Smooth muscle cell (in vitro differentiated cells): ENCODE results near the gene RNF212. TPM values are rescaled to one million over a fixed set of nuclear protein-coding genes. Genes with fewer than 3 reads are reported as not detected.

Experiments
- DNase-seq: peaks from one replicate; lab custom pipeline; 2025; ENCODE audit not compliant: unreplicated experiment; lab: John Stamatoyannopoulos, UW
- H2AFZ ChIP-seq: fragments of 200-600 bp; sonication (generic); 2 replicates; pipeline ENCODE4 v1.6.0; 2016; ENCODE audit warnings: antibody characterized with exemption, low read depth, mild to moderate bottlenecking
- H3F3A ChIP-seq: fragments of 200-600 bp; sonication (generic); 2 replicates; pipeline ENCODE4 v1.6.0; 2017; ENCODE audit warnings: antibody characterized with exemption, low read depth
- H3K27ac ChIP-seq: fragments of 200-600 bp; sonication (generic); 2 replicates; pipeline ENCODE4 v1.5.1; 2016; ENCODE audit warnings: low read depth, mild to moderate bottlenecking
- H3K27me3 ChIP-seq: fragments of 200-600 bp; sonication (generic); 2 replicates; pipeline ENCODE4 v1.6.1; 2016; ENCODE audit warnings: low read depth, mild to moderate bottlenecking
- H3K36me3 ChIP-seq: fragments of 200-600 bp; sonication (generic); 2 replicates; pipeline ENCODE4 v1.5.1; 2016; ENCODE audit warnings: low read depth
- H3K4me1 ChIP-seq: fragments of 200-600 bp; sonication (generic); 2 replicates; pipeline ENCODE4 v1.5.1; 2016; ENCODE audit warnings: low read depth
- H3K4me2 ChIP-seq: fragments of 200-600 bp; sonication (generic); 2 replicates; pipeline ENCODE4 v1.6.0; 2016; ENCODE audit warnings: mild to moderate bottlenecking
- H3K4me3 ChIP-seq: fragments of 200-600 bp; sonication (generic); 2 replicates; pipeline ENCODE4 v1.5.1; 2016; ENCODE audit warnings: mild to moderate bottlenecking
- H3K79me2 ChIP-seq: fragments of 200-600 bp; sonication (generic); 2 replicates; pipeline ENCODE4 v1.6.0; 2016; ENCODE audit warnings: low read depth, mild to moderate bottlenecking
- H3K9ac ChIP-seq: fragments of 200-600 bp; sonication (generic); 2 replicates; pipeline ENCODE4 v1.6.0; 2016; ENCODE audit warnings: low read depth
- H3K9me3 ChIP-seq: fragments of 200-600 bp; sonication (generic); replicated peaks from 2 replicates; pipeline ENCODE4 v1.5.1; 2016; ENCODE audit warnings: low read depth
- H4K20me1 ChIP-seq: fragments of 200-600 bp; sonication (generic); 2 replicates; pipeline ENCODE4 v1.6.0; 2016; ENCODE audit warnings: low read depth
- CTCF ChIP-seq: fragments of 200-600 bp; sonication (generic); IDR thresholded peaks from 2 replicates; pipeline ENCODE4 v1.5.1; 2017; ENCODE audit warnings: borderline replicate concordance, mild to moderate bottlenecking, antibody characterized with exemption; ENCODE audit not compliant: insufficient read depth, poor library complexity, severe bottlenecking
- WGBS: methylation state at CpG from one replicate; pipeline ENCODE4 v1.1.7; 2016; ENCODE audit warnings: low lambda C conversion rate; 5-methylcytosine and 5-hydroxymethylcytosine counted together
- polyA plus RNA-seq: library from polyadenylated mRNA; unstranded; fragments of >200 nt; fragmentation: Nextera tagmentation; extraction: Ambion mirVana; gene quantifications from 2 replicates; pipeline ENCODE4 v1.2.1, GENCODE V29; 2016
- total RNA-seq: library from RNA; depleted of rRNA; stranded (reverse); fragments of >200 nt; gene quantifications from 2 replicates; pipeline ENCODE4 v1.2.3, GENCODE V29; 2014

Gene RNF212
- total and polyA plus RNA-seq, 2 experiments from 2014 or later, result 1.3 to 4.6 TPM

- Histone ChIP-seq H3K36me3 (no peaks in the 10 kb centered on the region), H3K79me2 (no peaks in the 10 kb centered on the region), H3K9me3 (no peaks in the 10 kb centered on the region), H3F3A (no peaks in the 10 kb centered on the region), H3K4me1 (peaks cover 12% of the 10 kb centered on the region), H3K4me3 (no peak overlapping the region), H4K20me1 (no peaks in the 10 kb centered on the region), H3K9ac (no peak overlapping the region), H2AFZ (no peak overlapping the region), H3K27me3 (peaks cover 19% of the 10 kb centered on the region), H3K27ac (no peak overlapping the region), H3K4me2 (no peak overlapping the region)
- no peak for TF ChIP-seq CTCF
- 60% methylated on average over 8 of the region's 8 CpGs for WGBS
- DNase-seq, result no peak
Measured at GRCh38 chr4:1109898-1110506, 3.4 kb downstream of the RNF212 start.

- Histone ChIP-seq H3K9ac (no peak overlapping the region), H3F3A (no peaks in the 10 kb centered on the region), H2AFZ (no peak overlapping the region), H3K9me3 (no peaks in the 10 kb centered on the region), H3K27me3 (peaks cover 14% of the 10 kb centered on the region), H3K4me3 (no peak overlapping the region), H4K20me1 (no peaks in the 10 kb centered on the region), H3K27ac (no peak overlapping the region), H3K4me1 (peaks cover 12% of the 10 kb centered on the region), H3K36me3 (no peaks in the 10 kb centered on the region), H3K79me2 (no peaks in the 10 kb centered on the region), H3K4me2 (no peak overlapping the region)
- DNase-seq, result no peak
- TF ChIP-seq CTCF, result no peak
- WGBS, result 96% methylated on average over 2 of the region's 2 CpGs
Measured at GRCh38 chr4:1109333-1109732, 4.0 kb downstream of the RNF212 start.

- H4K20me1 ChIP-seq, result no peaks in the 10 kb centered on the region
- no peak overlapping the region for H3K27ac ChIP-seq
- no peaks in the 10 kb centered on the region for H3K79me2 ChIP-seq
- no peaks in the 10 kb centered on the region for H3F3A ChIP-seq
- no peaks in the 10 kb centered on the region for H3K9me3 ChIP-seq
- no peak overlapping the region for H3K9ac ChIP-seq
- H2AFZ ChIP-seq, result no peak overlapping the region
- TF ChIP-seq CTCF, result no peak
- no peak for DNase-seq
- H3K4me2 ChIP-seq, result no peak overlapping the region
- peaks cover 12% of the 10 kb centered on the region for H3K4me1 ChIP-seq
- H3K27me3 ChIP-seq, result no peaks in the 10 kb centered on the region
- H3K36me3 ChIP-seq, result no peaks in the 10 kb centered on the region
- WGBS, result 81% methylated on average over 10 of the region's 10 CpGs
- no peak overlapping the region for H3K4me3 ChIP-seq
Measured at GRCh38 chr4:1105662-1106061, 7.7 kb downstream of the RNF212 start.

- DNase-seq, result no peak
- no peak overlapping the region for H3K9ac ChIP-seq
- no peak overlapping the region for H2AFZ ChIP-seq
- no peaks in the 10 kb centered on the region for H3F3A ChIP-seq
- no peak overlapping the region for H3K27ac ChIP-seq
- no peaks in the 10 kb centered on the region for H3K36me3 ChIP-seq
- 86% methylated on average over 12 of the region's 12 CpGs for WGBS
- no peaks in the 10 kb centered on the region for H4K20me1 ChIP-seq
- peaks cover 12% of the 10 kb centered on the region for H3K4me1 ChIP-seq
- TF ChIP-seq CTCF, result no peak
- no peaks in the 10 kb centered on the region for H3K9me3 ChIP-seq
- no peaks in the 10 kb centered on the region for H3K79me2 ChIP-seq
- H3K27me3 ChIP-seq, result no peaks in the 10 kb centered on the region
- H3K4me3 ChIP-seq, result no peak overlapping the region
- no peak overlapping the region for H3K4me2 ChIP-seq
Measured at GRCh38 chr4:1105067-1105466, 8.3 kb downstream of the RNF212 start.
